Activated T-cell treated with anti-CD3 and anti-CD28 coated beads, Interleukin-2, amount 50 U/mL, for 24 hours (primary cell): ENCODE measurements around the gene SCML1.

Experiments
- DNase-seq: peaks from one replicate; pipeline ENCODE4 v3.0.0-alpha.2; 2020
- H3K27ac Mint-ChIP-seq: 2 replicates; pipeline ENCODE4 v1.8.0; 2020; ENCODE audit warnings: mild to moderate bottlenecking, mixed read lengths
- H3K27me3 Mint-ChIP-seq: 2 replicates; pipeline ENCODE4 v1.8.0; 2020; ENCODE audit warnings: mixed read lengths
- H3K36me3 Mint-ChIP-seq: 2 replicates; pipeline ENCODE4 v1.8.0; 2020; ENCODE audit warnings: low read depth, mixed read lengths
- H3K4me1 Mint-ChIP-seq: 2 replicates; pipeline ENCODE4 v1.8.0; 2020; ENCODE audit warnings: low read depth, mixed read lengths
- H3K4me3 Mint-ChIP-seq: 2 replicates; pipeline ENCODE4 v1.8.0; 2020; ENCODE audit warnings: mild to moderate bottlenecking, moderate library complexity, mixed read lengths
- H3K9me3 Mint-ChIP-seq: 2 replicates; pipeline ENCODE4 v1.8.0; 2020; ENCODE audit warnings: mixed read lengths

The SCML1 gene

GRCh38 chrX:17798921-17799320 is 61.6 kb downstream of the SCML1 start:
- Mint-ChIP-seq H3K4me3 (no peak overlapping the region), H3K27me3 (peaks cover 12% of the 10 kb centered on the region), H3K4me1 (no peaks in the 10 kb centered on the region), H3K9me3 (no peaks in the 10 kb centered on the region), H3K27ac (no peak overlapping the region), H3K36me3 (no peaks in the 10 kb centered on the region)
- DNase-seq: no peak

- Mint-ChIP-seq H3K27me3 (peaks cover 12% of the 10 kb centered on the region), H3K36me3 (no peaks in the 10 kb centered on the region), H3K4me3 (no peak overlapping the region), H3K9me3 (no peaks in the 10 kb centered on the region), H3K27ac (no peak overlapping the region), H3K4me1 (no peaks in the 10 kb centered on the region)
- no peak for DNase-seq
Measured at GRCh38 chrX:17801431-17801830, 64.1 kb downstream of the SCML1 start.

DNA sequence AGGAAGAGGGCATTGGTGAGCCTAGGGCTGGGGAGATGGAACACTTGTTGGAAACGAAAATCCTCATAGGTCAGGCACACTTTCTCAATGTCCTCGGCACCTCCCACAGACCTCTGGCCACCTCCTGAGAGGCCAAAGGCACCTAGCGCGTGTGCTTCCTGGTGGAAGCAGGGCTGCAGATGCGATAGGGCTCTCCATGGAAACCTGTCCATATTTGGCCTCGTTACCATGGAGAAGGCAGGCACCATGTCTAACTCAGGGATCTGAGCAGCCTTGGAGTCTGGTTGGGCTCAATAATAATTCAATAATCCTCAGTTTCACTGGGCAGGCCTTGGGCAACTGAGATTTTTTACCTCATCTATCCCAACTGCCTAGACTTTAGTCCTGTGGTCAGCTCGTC is 65.5 kb downstream of the SCML1 start:
- no peak for DNase-seq
- Mint-ChIP-seq H3K27me3 (peaks cover 13% of the 10 kb centered on the region), H3K9me3 (no peaks in the 10 kb centered on the region), H3K4me1 (no peaks in the 10 kb centered on the region), H3K36me3 (no peaks in the 10 kb centered on the region), H3K4me3 (no peak overlapping the region), H3K27ac (no peak overlapping the region)

DNA sequence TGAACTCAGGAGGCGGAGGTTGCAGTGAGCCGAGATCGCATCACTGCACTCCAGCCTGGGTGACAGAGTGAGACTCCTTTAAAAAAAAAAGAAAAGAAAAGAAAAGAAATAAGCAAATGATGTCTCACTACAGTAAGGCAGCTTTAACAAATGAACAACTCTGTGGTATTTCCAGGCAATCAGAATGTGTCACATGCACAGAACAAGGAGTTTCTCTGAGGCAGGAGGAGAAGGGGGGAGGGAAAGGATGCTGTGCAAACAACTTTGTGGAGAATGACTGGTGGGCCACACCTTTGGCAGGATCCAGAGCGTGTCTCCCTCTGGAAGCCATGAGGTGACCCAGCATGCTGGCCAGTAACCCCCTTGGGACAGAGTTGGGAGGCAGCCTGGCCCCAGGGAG is 66.2 kb downstream of the SCML1 start:
- DNase-seq: no peak
- H3K27ac Mint-ChIP-seq: no peak overlapping the region
- no peaks in the 10 kb centered on the region for H3K36me3 Mint-ChIP-seq
- H3K9me3 Mint-ChIP-seq: no peaks in the 10 kb centered on the region
- peaks cover 8% of the 10 kb centered on the region for H3K27me3 Mint-ChIP-seq
- no peaks in the 10 kb centered on the region for H3K4me1 Mint-ChIP-seq
- H3K4me3 Mint-ChIP-seq: no peak overlapping the region
